Testis (tissue), 3 donors: ENCODE results near the gene SLC39A7. TPM values are rescaled to one million over a fixed set of nuclear protein-coding genes. Genes with fewer than 3 reads are reported as not detected.

ENCODE experiments used
- DNase-seq: peaks from one replicate; pipeline ENCODE4 v3.0.0-alpha.2; 2019
- H3K27ac ChIP-seq, 2 donors: fragments of 200-600 bp; sonication (generic); one replicate each; pipeline ENCODE4 v1.5.1; 2019
- H3K27me3 ChIP-seq: fragments of 200-600 bp; sonication (generic); one replicate; pipeline ENCODE4 v1.5.1; 2019
- H3K36me3 ChIP-seq: fragments of 200-600 bp; sonication (generic); one replicate; pipeline ENCODE4 v1.5.1; 2017; ENCODE audit warnings: low read depth; ENCODE audit errors: missing control alignments
- H3K4me1 ChIP-seq: fragments of 200-600 bp; sonication (generic); one replicate; pipeline ENCODE4 v1.5.1; 2019
- H3K4me3 ChIP-seq, 2 donors: fragments of 200-600 bp; sonication (generic); one replicate each; pipeline ENCODE4 v1.5.1; 2017 to 2019
- H3K9me3 ChIP-seq: fragments of 200-600 bp; sonication (generic); one replicate; pipeline ENCODE4 v1.5.1; 2017
- POLR2A ChIP-seq: fragments of 450-650 bp; IDR thresholded peaks from one replicate; pipeline ENCODE4 v1.6.1; 2017; ENCODE audit warnings: antibody characterized with exemption, mild to moderate bottlenecking, moderate library complexity
- WGBS, 2 donors: methylation state at CpG; one replicate each; pipeline ENCODE4 v1.1.5; 2018; 5-methylcytosine and 5-hydroxymethylcytosine counted together
- intact Hi-C: fragments of 100-400 bp; cut with DNase I; formaldehyde crosslinking; loops from one replicate; pipeline ENCODE4 v1.15.1; 2023; ENCODE audit warnings: low total_unique reads
- polyA plus RNA-seq: library from polyadenylated mRNA; stranded (reverse); fragments of 350-450 nt; fragmentation: Illumina TruSeq; extraction: RNeasy Lipid Tissue Mini Kit (QIAGEN cat#74804); gene quantifications from one replicate; pipeline ENCODE4 v1.2.3, GENCODE V29; 2014; ENCODE audit warnings: low read depth, low replicate concordance; ENCODE audit not compliant: insufficient read depth
- total RNA-seq, 2 donors: library from RNA; depleted of rRNA; stranded (reverse); fragments of >200 nt; gene quantifications; one replicate each; pipeline ENCODE4 v1.2.3, GENCODE V29; 2016
- TF ChIP-seq, protein P1 (sequence below), 3 experiments: fragments of 450-650 bp in 2 of 3; fragments of 200-600 bp in 1 of 3; sonication (generic) in 1 of 3; IDR thresholded peaks; one replicate each; pipeline ENCODE4 v1.5.1; 2016 to 2019; ENCODE audit warnings: antibody characterized with exemption in 3 of 3, mild to moderate bottlenecking in 2 of 3, moderate library complexity in 1 of 3

Gene SLC39A7
- total and polyA plus RNA-seq, 3 donors from 2014 or later = 79.1 to 87.7 (median 85.7) TPM

GRCh38 chr6:33167374-33168283 lies 33.0 kb upstream of the SLC39A7 start:
- Histone ChIP-seq H3K4me3 (no peak overlapping the region), H3K36me3 (no peaks in the 10 kb centered on the region), H3K9me3 (no peaks in the 10 kb centered on the region), H3K4me1 (no peaks in the 10 kb centered on the region), H3K27me3 (no peaks in the 10 kb centered on the region), H3K27ac (no peak overlapping the region)
- WGBS, 2 donors = 87 to 93% methylated on average over 17 to 19 of the region's 19 CpGs
- TF ChIP-seq, protein P1, sequence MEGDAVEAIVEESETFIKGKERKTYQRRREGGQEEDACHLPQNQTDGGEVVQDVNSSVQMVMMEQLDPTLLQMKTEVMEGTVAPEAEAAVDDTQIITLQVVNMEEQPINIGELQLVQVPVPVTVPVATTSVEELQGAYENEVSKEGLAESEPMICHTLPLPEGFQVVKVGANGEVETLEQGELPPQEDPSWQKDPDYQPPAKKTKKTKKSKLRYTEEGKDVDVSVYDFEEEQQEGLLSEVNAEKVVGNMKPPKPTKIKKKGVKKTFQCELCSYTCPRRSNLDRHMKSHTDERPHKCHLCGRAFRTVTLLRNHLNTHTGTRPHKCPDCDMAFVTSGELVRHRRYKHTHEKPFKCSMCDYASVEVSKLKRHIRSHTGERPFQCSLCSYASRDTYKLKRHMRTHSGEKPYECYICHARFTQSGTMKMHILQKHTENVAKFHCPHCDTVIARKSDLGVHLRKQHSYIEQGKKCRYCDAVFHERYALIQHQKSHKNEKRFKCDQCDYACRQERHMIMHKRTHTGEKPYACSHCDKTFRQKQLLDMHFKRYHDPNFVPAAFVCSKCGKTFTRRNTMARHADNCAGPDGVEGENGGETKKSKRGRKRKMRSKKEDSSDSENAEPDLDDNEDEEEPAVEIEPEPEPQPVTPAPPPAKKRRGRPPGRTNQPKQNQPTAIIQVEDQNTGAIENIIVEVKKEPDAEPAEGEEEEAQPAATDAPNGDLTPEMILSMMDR (IDR thresholded peaks at IDR 0.05) = no peak
- TF ChIP-seq POLR2A = no peak
- no peak for DNase-seq
- intact Hi-C loops = no loop called here

DNA sequence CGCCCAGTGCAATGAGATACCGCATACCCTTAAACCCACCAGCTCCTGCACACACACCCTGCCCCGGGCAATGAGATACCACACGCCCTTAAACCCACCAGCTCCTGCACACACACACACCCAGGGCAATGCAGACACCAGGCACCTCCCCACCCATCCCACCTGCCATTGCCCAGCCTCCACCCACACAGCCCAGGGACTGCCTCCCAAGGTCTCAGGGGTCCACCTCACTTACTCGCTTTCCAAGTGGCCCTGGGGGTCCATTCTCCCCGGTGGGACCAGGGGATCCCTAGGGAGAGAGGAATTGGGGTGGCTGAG lies 32.4 kb upstream of the SLC39A7 start:
- no peak for TF ChIP-seq POLR2A
- TF ChIP-seq, protein P1 (IDR thresholded peaks at IDR 0.05) = no peak
- Histone ChIP-seq H3K9me3 (no peaks in the 10 kb centered on the region), H3K36me3 (no peaks in the 10 kb centered on the region), H3K4me3 (no peak overlapping the region), H3K27me3 (no peaks in the 10 kb centered on the region), H3K4me1 (no peaks in the 10 kb centered on the region), H3K27ac (no peak overlapping the region)
- intact Hi-C loops = no loop called here
- WGBS, 2 donors = 80 to 87% methylated on average over 6 of the region's 6 CpGs
- DNase-seq = no peak

DNA sequence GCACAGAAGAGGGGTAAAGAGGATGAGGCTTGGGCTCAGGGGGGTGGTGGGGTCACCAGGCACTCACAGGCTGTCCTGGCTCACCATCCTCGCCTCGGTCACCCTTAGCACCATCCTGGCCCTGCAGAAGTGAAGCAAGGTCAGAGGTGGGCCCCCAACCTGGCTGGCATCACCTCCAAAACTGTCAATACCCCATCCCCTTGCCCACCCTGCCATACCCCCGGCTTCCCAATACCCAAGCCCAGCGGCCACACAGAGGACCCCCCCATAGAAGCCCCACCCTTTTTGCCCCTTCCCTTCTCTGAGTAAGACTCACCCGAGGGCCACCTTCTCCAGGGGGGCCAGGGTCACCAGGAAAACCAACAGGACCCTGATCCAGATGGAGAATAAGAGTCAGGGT lies 32.0 kb upstream of the SLC39A7 start:
- no peak for TF ChIP-seq POLR2A
- TF ChIP-seq, protein P1 (IDR thresholded peaks at IDR 0.05) = no peak
- DNase-seq = no peak
- Histone ChIP-seq H3K36me3 (no peaks in the 10 kb centered on the region), H3K4me3 (no peak overlapping the region), H3K9me3 (no peaks in the 10 kb centered on the region), H3K27me3 (no peaks in the 10 kb centered on the region), H3K4me1 (no peaks in the 10 kb centered on the region), H3K27ac (no peak overlapping the region)
- 83 to 86% methylated on average over 5 of the region's 5 CpGs for whole genome bisulfite sequencing, 2 donors
- intact Hi-C loops = no loop called here

DNA sequence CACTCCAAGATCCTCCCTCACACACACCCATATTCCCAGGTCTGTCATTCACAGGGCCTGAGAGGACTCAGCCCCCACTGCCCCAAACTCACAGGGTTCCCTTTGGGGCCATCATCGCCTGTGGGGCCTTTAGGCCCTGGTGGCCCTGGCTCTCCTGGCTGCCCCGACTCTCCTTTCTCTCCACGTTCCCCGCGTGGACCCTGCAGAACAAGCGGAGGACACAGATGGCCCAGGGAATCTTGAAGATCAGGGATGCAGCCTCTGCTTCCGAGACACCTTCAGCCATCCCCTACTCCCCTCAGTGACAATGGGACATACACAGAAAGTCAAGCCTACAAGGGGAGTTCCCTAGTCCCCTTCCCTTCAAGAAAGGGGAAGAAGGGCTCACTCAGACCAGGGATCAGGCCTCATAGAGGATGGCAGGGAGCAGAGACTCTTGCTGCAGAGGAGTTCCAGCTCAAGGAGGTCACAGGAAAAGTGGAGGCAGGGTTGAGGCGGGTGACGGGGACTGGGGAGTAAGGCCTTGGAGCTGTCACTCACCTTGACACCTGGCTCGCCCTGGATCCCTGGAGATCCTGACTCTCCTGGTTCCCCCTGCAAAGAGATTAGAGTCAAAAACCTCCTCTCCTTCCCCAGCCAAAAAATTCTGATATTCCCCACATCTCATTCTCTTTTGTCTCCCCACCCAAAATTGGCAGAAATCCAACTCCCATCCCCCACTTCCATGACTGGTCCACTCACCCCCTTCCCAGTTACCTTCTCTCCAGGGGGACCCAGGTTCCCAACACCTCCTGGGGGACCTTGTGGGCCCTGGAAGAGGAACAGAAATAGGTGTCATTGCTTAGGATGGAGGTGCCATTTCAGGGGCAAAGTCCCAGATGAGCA lies 31.1 kb upstream of the SLC39A7 start:
- no peaks in the 10 kb centered on the region for H3K36me3 ChIP-seq
- TF ChIP-seq, protein P1 (IDR thresholded peaks at IDR 0.05) = no peak
- TF ChIP-seq POLR2A = no peak
- intact Hi-C loops = no loop called here
- DNase-seq = no peak
- no peaks in the 10 kb centered on the region for H3K9me3 ChIP-seq
- no peak overlapping the region for H3K4me3 ChIP-seq
- H3K4me1 ChIP-seq = no peaks in the 10 kb centered on the region
- H3K27me3 ChIP-seq = no peaks in the 10 kb centered on the region
- WGBS, 2 donors = 95% methylated on average over 9 to 10 of the region's 10 CpGs
- no peak overlapping the region for H3K27ac ChIP-seq
